Upper lobe of left lung (tissue), 6 donors: Measurements from ENCODE around the gene PRKAB2. TPM values are rescaled to one million over a fixed set of nuclear protein-coding genes. Genes with fewer than 3 reads are reported as not detected.

Source experiments
- ATAC-seq, 2 donors: fragments of 200-7000 bp; cut with Tn5 transposase; one replicate each; pipeline ENCODE4 v1.9.1; 2022; ENCODE audit warnings: mild to moderate bottlenecking in 2 of 2, moderate library complexity in 2 of 2; ENCODE audit not compliant: low FRiP score in 2 of 2
- DNase-seq, 2 donors: peaks; one replicate each; pipeline ENCODE4 v3.0.0-alpha.2; 2019 to 2020
- H3K27ac ChIP-seq, 4 donors: fragments of 200-600 bp; sonication (generic); one replicate each; pipeline ENCODE4 v1.5.1; 2016 to 2019
- H3K27me3 ChIP-seq, 4 donors: fragments of 200-600 bp; sonication (generic); one replicate each; pipeline ENCODE4 v1.5.1; 2017 to 2019
- H3K36me3 ChIP-seq, 4 donors: fragments of 200-600 bp; sonication (generic); one replicate each; pipeline ENCODE4 v1.5.1; 2016 to 2019
- H3K4me1 ChIP-seq, 4 donors: fragments of 200-600 bp; sonication (generic); one replicate each; pipeline ENCODE4 v1.5.1; 2018 to 2019
- H3K4me3 ChIP-seq, 4 donors: fragments of 200-600 bp; sonication (generic); one replicate each; pipeline ENCODE4 v1.5.1; 2017 to 2019; ENCODE audit warnings: mild to moderate bottlenecking in 2 of 4, moderate library complexity in 1 of 4
- H3K9me3 ChIP-seq, 4 donors: fragments of 200-600 bp; sonication (generic); one replicate each; pipeline ENCODE4 v1.5.1; 2018 to 2019
- EP300 ChIP-seq, 4 donors: sonication (generic); formaldehyde crosslinking; IDR thresholded peaks; one replicate each; pipeline ENCODE4 v1.5.1; 2017; ENCODE audit warnings: antibody characterized with exemption in 4 of 4, control low read depth in 2 of 4
- POLR2A ChIP-seq, 4 donors: fragments of 450-650 bp; IDR thresholded peaks; one replicate each; pipeline ENCODE4 v1.5.1; 2016 to 2017; ENCODE audit warnings: antibody characterized with exemption in 4 of 4, mild to moderate bottlenecking in 2 of 4
- POLR2AphosphoS5 ChIP-seq, 2 donors: sonication (generic); formaldehyde crosslinking; IDR thresholded peaks; one replicate each; pipeline ENCODE4 v1.5.1; 2017; ENCODE audit warnings: antibody characterized with exemption in 2 of 2
- WGBS, 2 donors: methylation state at CpG; one replicate each; pipeline ENCODE4 v1.1.5; 2017 to 2018; 5-methylcytosine and 5-hydroxymethylcytosine counted together
- total RNA-seq, 6 donors: library from RNA; depleted of rRNA in 4 of 6; stranded (reverse); fragments of >200 nt in 4 of 6; gene quantifications; one replicate each; pipeline versions ENCODE4 v1.1.0 to v1.2.1, GENCODE V29; 2016 to 2021
- TF ChIP-seq, protein P1 (sequence below), 6 experiments: fragments of 450-650 bp in 4 of 6; fragments of 200-600 bp in 2 of 6; sonication (generic) in 2 of 6; IDR thresholded peaks; one replicate each; pipeline ENCODE4 v1.5.1; 2016 to 2019; ENCODE audit warnings: antibody characterized with exemption in 6 of 6
- donor health status: DM: no; HTN: no; CAD: no; lungs with moderate emphysema.
- donor health status: DM: no; HTN: yes; CAD: no; lungs with severe emphysema.

The PRKAB2 gene
- 10 to 100 TPM in 3 of 6 donors, 1 to 10 TPM in 3; 8.1 to 22.0 (median 10.9) TPM for total RNA-seq

GRCh38 chr1:147172168-147173016 lies at the start of gene PRKAB2:
Gene PRKAB2 (minus strand): TSS chr1:147172470. CDS start chr1:147172144, 326 bp downstream.
- TF ChIP-seq, protein P1, sequence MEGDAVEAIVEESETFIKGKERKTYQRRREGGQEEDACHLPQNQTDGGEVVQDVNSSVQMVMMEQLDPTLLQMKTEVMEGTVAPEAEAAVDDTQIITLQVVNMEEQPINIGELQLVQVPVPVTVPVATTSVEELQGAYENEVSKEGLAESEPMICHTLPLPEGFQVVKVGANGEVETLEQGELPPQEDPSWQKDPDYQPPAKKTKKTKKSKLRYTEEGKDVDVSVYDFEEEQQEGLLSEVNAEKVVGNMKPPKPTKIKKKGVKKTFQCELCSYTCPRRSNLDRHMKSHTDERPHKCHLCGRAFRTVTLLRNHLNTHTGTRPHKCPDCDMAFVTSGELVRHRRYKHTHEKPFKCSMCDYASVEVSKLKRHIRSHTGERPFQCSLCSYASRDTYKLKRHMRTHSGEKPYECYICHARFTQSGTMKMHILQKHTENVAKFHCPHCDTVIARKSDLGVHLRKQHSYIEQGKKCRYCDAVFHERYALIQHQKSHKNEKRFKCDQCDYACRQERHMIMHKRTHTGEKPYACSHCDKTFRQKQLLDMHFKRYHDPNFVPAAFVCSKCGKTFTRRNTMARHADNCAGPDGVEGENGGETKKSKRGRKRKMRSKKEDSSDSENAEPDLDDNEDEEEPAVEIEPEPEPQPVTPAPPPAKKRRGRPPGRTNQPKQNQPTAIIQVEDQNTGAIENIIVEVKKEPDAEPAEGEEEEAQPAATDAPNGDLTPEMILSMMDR (IDR thresholded peaks at IDR 0.05): peak; percentile 91 to 99 (median 98)
- TF ChIP-seq POLR2A (IDR thresholded peaks at IDR 0.05): peak in 3 of 4 donors; percentile 41 to 81 (median 75)
- no peak for TF ChIP-seq EP300 (IDR thresholded peaks at IDR 0.05)
- TF ChIP-seq POLR2AphosphoS5 (IDR thresholded peaks at IDR 0.05): peak; percentile 40 to 70
- peak within 1 kb of the TSS; percentile 78 to 91 (median 82) for H3K4me3 ChIP-seq
- peak within 1 kb of the TSS; percentile 87 to 93 (median 90) for H3K27ac ChIP-seq
- H3K27me3 ChIP-seq: no peaks in the 10 kb centered on the region
- 0% methylated on average over 24 of the region's 72 CpGs; no CpG with 5 or more reads in 1 of the 2 donors for WGBS, 2 donors
- no peaks in the 10 kb centered on the region for H3K9me3 ChIP-seq
- peak; percentile 98 to 99 for DNase-seq
- ATAC-seq: peak; percentile 99
- no peaks in the 10 kb centered on the region for H3K36me3 ChIP-seq
- peaks cover 21 to 40% (median 29%) of the 10 kb centered on the region in 4 donors for H3K4me1 ChIP-seq

- DNase-seq: no peak
- no peak for ATAC-seq
- H3K4me1 ChIP-seq: peaks cover 0 to 7% (median 5%) of the 10 kb centered on the region in 4 donors
- no peaks in the 10 kb centered on the region for H3K9me3 ChIP-seq
- 23 to 39% methylated on average over 3 of the region's 3 CpGs for WGBS, 2 donors
- H3K36me3 ChIP-seq: no peaks in the 10 kb centered on the region
- TF ChIP-seq, protein P1 (IDR thresholded peaks at IDR 0.05): no peak
- TF ChIP-seq POLR2AphosphoS5 (IDR thresholded peaks at IDR 0.05) (no peak), POLR2A (IDR thresholded peaks at IDR 0.05) (no peak), EP300 (IDR thresholded peaks at IDR 0.05) (peak in 1 of 4 donors; percentile 12)
- peak overlapping the region in 1 of 4 donors; percentile 11 for H3K27ac ChIP-seq
- no peak overlapping the region for H3K4me3 ChIP-seq
- no peaks in the 10 kb centered on the region for H3K27me3 ChIP-seq
Observed at GRCh38 chr1:147218606-147219005, 46.3 kb upstream of the PRKAB2 start.

GRCh38 chr1:147217141-147217540 lies 44.9 kb upstream of the PRKAB2 start:
- Histone ChIP-seq H3K9me3 (no peaks in the 10 kb centered on the region), H3K27ac (no peak overlapping the region), H3K27me3 (no peaks in the 10 kb centered on the region), H3K4me3 (no peak overlapping the region), H3K36me3 (peaks cover 0 to 5% (median 0%) of the 10 kb centered on the region in 4 donors), H3K4me1 (peaks cover 0 to 7% (median 5%) of the 10 kb centered on the region in 4 donors)
- TF ChIP-seq EP300 (IDR thresholded peaks at IDR 0.05): no peak
- TF ChIP-seq POLR2AphosphoS5 (IDR thresholded peaks at IDR 0.05): no peak
- TF ChIP-seq POLR2A (IDR thresholded peaks at IDR 0.05): no peak
- TF ChIP-seq, protein P1 (IDR thresholded peaks at IDR 0.05): no peak
- no peak for ATAC-seq
- WGBS, 2 donors: 85 to 92% methylated on average over 7 of the region's 7 CpGs
- DNase-seq: peak in 1 of 2 donors; percentile 18

DNA sequence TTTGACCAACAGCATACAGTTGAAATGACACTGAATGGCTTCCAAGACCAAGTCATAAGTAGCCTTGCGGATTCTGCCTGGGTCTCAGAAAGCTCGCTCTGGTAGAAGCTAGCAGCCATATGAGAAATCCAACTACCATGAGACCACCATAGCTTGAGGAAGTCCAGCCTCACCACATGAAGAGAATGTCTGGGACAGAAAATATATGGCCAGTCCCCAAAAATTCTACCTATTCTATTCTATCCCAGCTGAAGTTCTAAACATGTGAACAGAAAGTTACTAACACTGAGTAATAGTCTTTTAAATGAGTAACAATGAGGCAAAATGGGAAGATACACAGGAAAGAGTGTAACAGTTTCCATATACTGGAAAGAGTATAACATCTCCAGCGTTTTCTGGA lies 43.9 kb upstream of the PRKAB2 start:
- Histone ChIP-seq H3K4me3 (no peak overlapping the region), H3K4me1 (peaks cover 0 to 7% (median 5%) of the 10 kb centered on the region in 4 donors), H3K27ac (no peak overlapping the region), H3K27me3 (no peaks in the 10 kb centered on the region), H3K36me3 (peaks cover 0 to 11% (median 2%) of the 10 kb centered on the region in 4 donors), H3K9me3 (no peaks in the 10 kb centered on the region)
- ATAC-seq (no peak), DNase-seq (no peak)
- TF ChIP-seq POLR2A (IDR thresholded peaks at IDR 0.05) (no peak), EP300 (IDR thresholded peaks at IDR 0.05) (no peak), POLR2AphosphoS5 (IDR thresholded peaks at IDR 0.05) (no peak)
- TF ChIP-seq, protein P1 (IDR thresholded peaks at IDR 0.05): no peak
- 90 to 94% methylated on average over 3 of the region's 3 CpGs for WGBS, 2 donors
